Common myeloid progenitor, CD34-positive (primary cell): Measurements from ENCODE around the gene AGBL1.
A peak's percentile ranks its signal among the peaks of the same experiment; 100 is the strongest.

ENCODE experiments used
- CTCF ChIA-PET: fragments of 350-600 bp; sonication (Branson Sonifier 250); formaldehyde crosslinking; loops from one replicate; lab custom pipeline; 2021; ENCODE audit warnings: antibody characterized with exemption; lab: Charles Lee
- POLR2A ChIA-PET: fragments of 350-600 bp; sonication (Branson Sonifier 250); formaldehyde crosslinking; loops from one replicate; lab custom pipeline; 2021; ENCODE audit warnings: antibody characterized with exemption; lab: Charles Lee
- DNase-seq, 3 donors: peaks; one replicate each; pipeline versions ENCODE4 v3.0.0 to v3.0.0-alpha.2; 2013
- H3K27ac ChIP-seq, 2 experiments: 1 replicate in 1 of 2; 2 replicates in 1 of 2; pipeline ENCODE4 v1.7.0; 2013; ENCODE audit warnings: inconsistent platforms in 2 of 2, low read length in 2 of 2, mild to moderate bottlenecking in 2 of 2, low read depth in 1 of 2, moderate library complexity in 1 of 2; ENCODE audit not compliant: severe bottlenecking in 2 of 2, insufficient read depth in 1 of 2, poor library complexity in 1 of 2
- H3K27me3 ChIP-seq, 5 experiments: replicated peaks in 2 of 5; 1 replicate in 3 of 5; 2 replicates in 2 of 5; pipeline versions ENCODE4 v1.6.1 to v1.7.0; 2013; ENCODE audit warnings: low read length in 4 of 5, mild to moderate bottlenecking in 2 of 5, moderate library complexity in 2 of 5, inconsistent platforms in 1 of 5; ENCODE audit not compliant: insufficient read depth in 5 of 5, control insufficient read depth in 4 of 5
- H3K36me3 ChIP-seq, 4 experiments: 1 replicate in 2 of 4; 2 replicates in 2 of 4; pipeline versions ENCODE4 v1.6.1 to v1.7.0; 2013; ENCODE audit warnings: low read length in 3 of 4, control low read depth in 1 of 4, mild to moderate bottlenecking in 1 of 4; ENCODE audit not compliant: control insufficient read depth in 4 of 4, insufficient read depth in 4 of 4
- H3K4me1 ChIP-seq, 4 experiments: 1 replicate in 3 of 4; 2 replicates in 1 of 4; pipeline versions ENCODE4 v1.6.1 to v1.7.1; 2013; ENCODE audit warnings: low read length in 3 of 4, mild to moderate bottlenecking in 3 of 4, control low read depth in 1 of 4, inconsistent platforms in 1 of 4, moderate library complexity in 1 of 4; ENCODE audit not compliant: control insufficient read depth in 4 of 4, insufficient read depth in 4 of 4; ENCODE audit errors: control extremely low read depth in 1 of 4
- H3K4me3 ChIP-seq, 7 experiments: 1 replicate in 4 of 7; 2 replicates in 3 of 7; pipeline versions ENCODE4 v1.5.1 to v1.7.0; 2013; ENCODE audit warnings: mild to moderate bottlenecking in 7 of 7, low read length in 6 of 7, moderate library complexity in 6 of 7, inconsistent platforms in 2 of 7, low read depth in 2 of 7, control low read depth in 1 of 7; ENCODE audit not compliant: insufficient read depth in 4 of 7, control insufficient read depth in 1 of 7; ENCODE audit errors: extremely low read depth in 1 of 7
- H3K9me3 ChIP-seq, 5 experiments: 1 replicate in 4 of 5; 2 replicates in 1 of 5; pipeline versions ENCODE4 v1.6.1 to v1.7.1; 2013; ENCODE audit warnings: low read length in 4 of 5, mild to moderate bottlenecking in 2 of 5, inconsistent platforms in 1 of 5, low read depth in 1 of 5, moderate library complexity in 1 of 5; ENCODE audit not compliant: control insufficient read depth in 4 of 5, insufficient read depth in 2 of 5; ENCODE audit errors: control extremely low read depth in 1 of 5
- whole genome bisulfite sequencing: methylation state at CpG from one replicate; pipeline ENCODE4 v1.1.5; 2013; ENCODE audit not compliant: insufficient coverage; 5-methylcytosine and 5-hydroxymethylcytosine counted together

The AGBL1 gene

GRCh38 chr15:86677278-86677677, 597.6 kb downstream of the AGBL1 start:
- ChIA-PET POLR2A (no interaction called here), CTCF (no interaction called here)
- H3K36me3 ChIP-seq: no peaks in the 10 kb centered on the region
- peaks cover 0 to 6% (median 0%) of the 10 kb centered on the region in 5 experiments for H3K27me3 ChIP-seq
- no peaks in the 10 kb centered on the region for H3K9me3 ChIP-seq
- 65% methylated on average over 2 of the region's 6 CpGs for WGBS
- no peak overlapping the region for H3K27ac ChIP-seq
- H3K4me3 ChIP-seq: no peak overlapping the region
- no peaks in the 10 kb centered on the region for H3K4me1 ChIP-seq
- no peak for DNase-seq

- Histone ChIP-seq H3K27ac (no peak overlapping the region), H3K4me3 (no peak overlapping the region), H3K27me3 (peaks cover 0 to 1% (median 0%) of the 10 kb centered on the region in 5 experiments), H3K4me1 (no peaks in the 10 kb centered on the region), H3K9me3 (no peaks in the 10 kb centered on the region), H3K36me3 (no peaks in the 10 kb centered on the region)
- ChIA-PET POLR2A (no interaction called here), CTCF (no interaction called here)
- no CpG with 5 or more reads among the region's 3 CpGs for WGBS
- DNase-seq: no peak
Measured at GRCh38 chr15:86685263-86685662, 605.6 kb downstream of the AGBL1 start.

DNA sequence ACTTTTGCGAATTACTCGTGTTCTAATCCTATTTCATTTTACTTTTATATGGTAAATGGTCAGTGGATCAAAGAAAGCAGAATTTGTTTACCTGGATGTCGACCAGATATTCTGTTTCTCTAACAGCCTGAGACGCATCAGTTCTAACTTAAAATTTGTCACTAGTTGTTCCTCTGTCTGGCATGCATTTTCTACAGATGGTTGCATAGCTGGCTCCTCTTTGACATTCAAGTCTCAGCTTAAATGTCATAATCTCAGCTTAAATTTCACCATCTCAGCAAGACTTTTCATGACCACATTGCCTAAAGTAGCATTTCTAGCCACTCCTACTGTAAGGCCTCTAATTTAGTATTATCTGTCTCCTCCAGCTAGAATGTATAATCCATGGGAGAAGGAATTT, 609.3 kb downstream of the AGBL1 start:
- CTCF ChIA-PET: no interaction called here
- Histone ChIP-seq H3K4me1 (no peaks in the 10 kb centered on the region), H3K9me3 (no peaks in the 10 kb centered on the region), H3K27ac (no peak overlapping the region), H3K36me3 (no peaks in the 10 kb centered on the region), H3K27me3 (peaks cover 0 to 1% (median 0%) of the 10 kb centered on the region in 5 experiments), H3K4me3 (no peak overlapping the region)
- DNase-seq: no peak
- 100% methylated on average over 2 of the region's 4 CpGs for WGBS
- POLR2A ChIA-PET: no interaction called here

DNA sequence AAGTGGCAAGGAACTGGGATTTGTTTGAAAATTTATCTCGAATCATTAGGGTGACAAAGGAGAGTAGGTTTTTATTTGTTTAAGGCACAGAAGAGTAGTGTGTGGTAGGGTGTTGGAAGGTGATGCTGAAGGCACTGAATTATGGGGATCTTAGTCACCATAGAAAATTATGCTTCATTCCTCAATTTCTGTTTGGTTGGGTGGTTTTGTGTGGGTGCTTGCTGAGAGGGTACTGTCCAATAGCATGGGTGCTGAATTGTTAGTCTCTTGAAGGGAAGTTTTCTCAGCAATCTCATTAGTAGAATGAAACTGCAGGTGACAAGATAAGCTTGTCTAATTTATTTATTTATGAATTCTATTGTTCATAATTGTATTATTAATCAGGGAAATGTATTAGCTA, 610.9 kb downstream of the AGBL1 start:
- Histone ChIP-seq H3K27me3 (peaks cover 0 to 1% (median 0%) of the 10 kb centered on the region in 5 experiments), H3K9me3 (no peaks in the 10 kb centered on the region), H3K36me3 (no peaks in the 10 kb centered on the region), H3K4me3 (no peak overlapping the region), H3K4me1 (no peaks in the 10 kb centered on the region), H3K27ac (no peak overlapping the region)
- DNase-seq: peak in 1 of 3 donors; percentile 3
- 100% methylated on average over 1 of the region's 1 CpG for WGBS
- ChIA-PET POLR2A (no interaction called here), CTCF (no interaction called here)

- POLR2A ChIA-PET: no interaction called here
Measured at GRCh38 chr15:86691091-86691663, 611.5 kb downstream of the AGBL1 start.

GRCh38 chr15:86700864-86701610, 621.4 kb downstream of the AGBL1 start:
- H3K9me3 ChIP-seq: no peaks in the 10 kb centered on the region
- ChIA-PET POLR2A (interaction anchor here (0.7 kb wide), 1 partner anchor 102 kb away, joined by 3 read pairs; no protein-coding TSS in a partner anchor), CTCF (no interaction called here)
- no peaks in the 10 kb centered on the region for H3K27me3 ChIP-seq
- H3K4me1 ChIP-seq: no peaks in the 10 kb centered on the region
- H3K4me3 ChIP-seq: no peak overlapping the region
- 69% methylated on average over 2 of the region's 3 CpGs for WGBS
- no peak overlapping the region for H3K27ac ChIP-seq
- no peak for DNase-seq
- no peaks in the 10 kb centered on the region for H3K36me3 ChIP-seq

More at GRCh38 chr15:86691091-86691663, 611.5 kb downstream of the AGBL1 start:
- Histone ChIP-seq H3K27me3 (peaks cover 0 to 1% (median 0%) of the 10 kb centered on the region in 5 experiments), H3K27ac (no peak overlapping the region), H3K9me3 (no peaks in the 10 kb centered on the region), H3K4me3 (no peak overlapping the region), H3K36me3 (no peaks in the 10 kb centered on the region), H3K4me1 (no peaks in the 10 kb centered on the region)
- DNase-seq: no peak
- CTCF ChIA-PET: no interaction called here
- WGBS: no CpG with 5 or more reads among the region's 2 CpGs

GRCh38 chr15:86701611-86701963, 621.9 kb downstream of the AGBL1 start:
- ChIA-PET CTCF (no interaction called here), POLR2A (no interaction called here)

More at GRCh38 chr15:86701611-86701963, 621.9 kb downstream of the AGBL1 start:
- no peaks in the 10 kb centered on the region for H3K9me3 ChIP-seq
- no peak overlapping the region for H3K27ac ChIP-seq
- no peaks in the 10 kb centered on the region for H3K36me3 ChIP-seq
- H3K27me3 ChIP-seq: no peaks in the 10 kb centered on the region
- H3K4me1 ChIP-seq: no peaks in the 10 kb centered on the region
- no peak for DNase-seq
- H3K4me3 ChIP-seq: no peak overlapping the region
